Measurements from ENCODE around the gene CTSH.

Gene CTSH

GRCh38 chr15:78944669-78945407 is at the start of gene CTSH:
TSS of gene CTSH (minus strand) at chr15:78945046. CDS start at chr15:78944981, 65 bp downstream.
- TF ChIP-seq CTCF (IDR thresholded peaks at IDR 0.05; ENCODE audit: low read depth, low read length) = no peak
- Histone ChIP-seq H3K9me3 (ENCODE audit: severe bottlenecking) (no peaks in the 10 kb centered on the region), H3K27me3 (ENCODE audit: insufficient read depth, low read depth, severe bottlenecking) (no peaks in the 10 kb centered on the region), H3K36me3 (no peaks in the 10 kb centered on the region), H3K4me3 (ENCODE audit: low read depth, low read length) (peak within 1 kb of the TSS; percentile 82), H3K27ac (peak within 1 kb of the TSS; percentile 74)
- peak; percentile 95 for DNase-seq

- H3K27me3 ChIP-seq (ENCODE audit: insufficient read depth, low read depth, severe bottlenecking) = no peaks in the 10 kb centered on the region
- no peak overlapping the region for H3K4me3 ChIP-seq (ENCODE audit: low read depth, low read length)
- DNase-seq = no peak
- no peak for TF ChIP-seq CTCF (IDR thresholded peaks at IDR 0.05; ENCODE audit: low read depth, low read length)
- no peak overlapping the region for H3K27ac ChIP-seq
- no peaks in the 10 kb centered on the region for H3K9me3 ChIP-seq (ENCODE audit: severe bottlenecking)
- no peaks in the 10 kb centered on the region for H3K36me3 ChIP-seq
Observed at GRCh38 chr15:78993931-78994530, 49.2 kb upstream of the CTSH start.

- TF ChIP-seq CTCF (IDR thresholded peaks at IDR 0.05; ENCODE audit: low read depth, low read length) = no peak
- Histone ChIP-seq H3K4me3 (ENCODE audit: low read depth, low read length) (no peak overlapping the region), H3K36me3 (no peaks in the 10 kb centered on the region), H3K27ac (no peak overlapping the region), H3K9me3 (ENCODE audit: severe bottlenecking) (no peaks in the 10 kb centered on the region), H3K27me3 (ENCODE audit: insufficient read depth, low read depth, severe bottlenecking) (no peaks in the 10 kb centered on the region)
- DNase-seq = no peak
Observed at GRCh38 chr15:78993257-78993930, 48.5 kb upstream of the CTSH start.

- Histone ChIP-seq H3K4me3 (ENCODE audit: low read depth, low read length) (no peak overlapping the region), H3K36me3 (no peaks in the 10 kb centered on the region), H3K27me3 (ENCODE audit: insufficient read depth, low read depth, severe bottlenecking) (no peaks in the 10 kb centered on the region), H3K9me3 (ENCODE audit: severe bottlenecking) (no peaks in the 10 kb centered on the region), H3K27ac (no peak overlapping the region)
- no peak for DNase-seq
- no peak for TF ChIP-seq CTCF (IDR thresholded peaks at IDR 0.05; ENCODE audit: low read depth, low read length)
Observed at GRCh38 chr15:78992416-78993256, 47.8 kb upstream of the CTSH start.

GRCh38 chr15:78991879-78992278 is 47.0 kb upstream of the CTSH start:
- Histone ChIP-seq H3K27me3 (ENCODE audit: insufficient read depth, low read depth, severe bottlenecking) (no peaks in the 10 kb centered on the region), H3K36me3 (no peaks in the 10 kb centered on the region), H3K9me3 (ENCODE audit: severe bottlenecking) (no peaks in the 10 kb centered on the region), H3K27ac (no peak overlapping the region), H3K4me3 (ENCODE audit: low read depth, low read length) (no peak overlapping the region)
- no peak for TF ChIP-seq CTCF (IDR thresholded peaks at IDR 0.05; ENCODE audit: low read depth, low read length)
- DNase-seq = no peak

All from WERI-Rb-1 (cell line).